ENCODE results near the gene MYO3B. TPM values are rescaled to one million over a fixed set of nuclear protein-coding genes. Genes with fewer than 3 reads are reported as not detected.

Gene MYO3B
- total RNA-seq, 1 donor from 2014 or later, result 9.1 TPM

DNA sequence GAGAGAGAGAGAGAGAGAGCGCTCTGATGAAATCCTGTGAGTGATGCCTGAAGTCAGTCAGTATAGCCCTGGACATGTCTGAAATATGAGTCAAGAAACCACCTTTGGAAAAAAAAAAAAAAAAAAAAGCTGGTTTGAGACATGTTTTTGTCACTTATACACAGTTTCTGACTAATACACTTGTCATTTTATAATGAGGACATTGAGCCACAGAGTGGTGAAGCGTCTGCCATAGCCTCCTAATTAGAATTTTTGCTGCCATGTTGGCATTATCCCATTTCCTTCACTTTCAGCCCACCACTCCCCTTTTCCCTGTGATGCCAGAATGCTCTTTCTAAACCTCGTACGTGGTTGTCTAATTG, 15.7 kb upstream of the MYO3B start:
- H3K36me3 Mint-ChIP-seq, result no peaks in the 10 kb centered on the region
- H3K4me3 Mint-ChIP-seq, result no peak overlapping the region
- no peak overlapping the region for H3K27ac Mint-ChIP-seq
- H3K9me3 Mint-ChIP-seq, result no peaks in the 10 kb centered on the region
- TF ChIP-seq, protein P1, sequence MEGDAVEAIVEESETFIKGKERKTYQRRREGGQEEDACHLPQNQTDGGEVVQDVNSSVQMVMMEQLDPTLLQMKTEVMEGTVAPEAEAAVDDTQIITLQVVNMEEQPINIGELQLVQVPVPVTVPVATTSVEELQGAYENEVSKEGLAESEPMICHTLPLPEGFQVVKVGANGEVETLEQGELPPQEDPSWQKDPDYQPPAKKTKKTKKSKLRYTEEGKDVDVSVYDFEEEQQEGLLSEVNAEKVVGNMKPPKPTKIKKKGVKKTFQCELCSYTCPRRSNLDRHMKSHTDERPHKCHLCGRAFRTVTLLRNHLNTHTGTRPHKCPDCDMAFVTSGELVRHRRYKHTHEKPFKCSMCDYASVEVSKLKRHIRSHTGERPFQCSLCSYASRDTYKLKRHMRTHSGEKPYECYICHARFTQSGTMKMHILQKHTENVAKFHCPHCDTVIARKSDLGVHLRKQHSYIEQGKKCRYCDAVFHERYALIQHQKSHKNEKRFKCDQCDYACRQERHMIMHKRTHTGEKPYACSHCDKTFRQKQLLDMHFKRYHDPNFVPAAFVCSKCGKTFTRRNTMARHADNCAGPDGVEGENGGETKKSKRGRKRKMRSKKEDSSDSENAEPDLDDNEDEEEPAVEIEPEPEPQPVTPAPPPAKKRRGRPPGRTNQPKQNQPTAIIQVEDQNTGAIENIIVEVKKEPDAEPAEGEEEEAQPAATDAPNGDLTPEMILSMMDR (IDR thresholded peaks at IDR 0.05; ENCODE audit: unreplicated experiment), result no peak
- H3K27me3 Mint-ChIP-seq (ENCODE audit: low read depth), result no peaks in the 10 kb centered on the region
- H3K4me1 Mint-ChIP-seq, result peaks cover 7% of the 10 kb centered on the region
- no peak for DNase-seq (ENCODE audit: low spot score in 2 of 2, unreplicated experiment in 2 of 2)

DNA sequence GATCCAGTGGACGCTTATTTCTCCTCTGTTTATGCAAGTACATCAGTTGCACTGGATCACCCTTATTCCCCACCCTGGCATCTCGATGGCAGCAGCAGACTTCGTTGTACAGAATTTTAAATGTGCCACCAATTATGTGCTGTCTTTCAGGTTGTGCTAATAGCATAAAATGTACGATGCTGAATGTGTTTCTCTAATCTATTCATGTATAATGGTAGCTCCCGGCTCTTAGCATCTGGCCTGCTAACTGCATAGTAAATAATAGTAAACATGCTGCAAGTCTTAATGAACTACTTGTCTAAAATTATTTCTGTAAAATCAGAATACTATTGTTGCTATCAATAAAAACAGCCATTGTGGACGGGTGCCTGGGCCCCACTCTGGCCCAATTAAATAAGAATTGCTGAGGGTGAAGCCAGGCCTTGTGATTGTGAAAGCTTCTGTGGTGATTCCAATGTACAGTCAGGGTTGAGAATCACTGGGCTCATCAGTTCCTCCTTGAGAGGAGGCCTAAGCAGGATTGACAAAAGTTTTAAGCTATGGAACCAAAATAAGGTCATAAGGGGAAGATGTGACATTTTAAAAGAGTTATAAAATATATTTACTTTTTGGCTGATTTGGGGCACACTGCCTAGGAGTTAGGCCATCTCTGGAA, 14.4 kb upstream of the MYO3B start:
- H3K4me3 Mint-ChIP-seq, result no peak overlapping the region
- peaks cover 7% of the 10 kb centered on the region for H3K4me1 Mint-ChIP-seq
- H3K9me3 Mint-ChIP-seq, result no peaks in the 10 kb centered on the region
- no peaks in the 10 kb centered on the region for H3K27me3 Mint-ChIP-seq (ENCODE audit: low read depth)
- no peak for DNase-seq (ENCODE audit: low spot score in 2 of 2, unreplicated experiment in 2 of 2)
- TF ChIP-seq, protein P1 (IDR thresholded peaks at IDR 0.05; ENCODE audit: unreplicated experiment), result no peak
- no peak overlapping the region for H3K27ac Mint-ChIP-seq
- H3K36me3 Mint-ChIP-seq, result no peaks in the 10 kb centered on the region

DNA sequence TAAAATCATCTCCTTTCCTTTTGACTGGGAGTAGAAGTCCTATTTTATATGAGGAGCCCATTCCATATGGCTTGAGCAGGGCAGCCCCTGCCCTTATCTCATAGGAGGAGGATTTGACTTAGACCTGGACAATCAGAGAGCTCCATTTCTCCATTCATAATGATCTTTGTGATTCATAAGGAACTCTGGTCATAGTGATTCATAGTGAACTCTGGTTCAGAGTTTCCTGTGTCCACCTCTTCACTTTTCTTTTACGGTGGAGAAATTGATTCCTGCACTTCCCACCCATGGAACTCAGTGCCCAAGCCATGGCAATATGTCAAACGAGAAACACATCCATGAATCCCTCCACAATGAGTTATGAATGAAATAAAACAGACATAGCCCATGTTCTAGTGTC, 12.8 kb upstream of the MYO3B start:
- H3K27ac Mint-ChIP-seq, result no peak overlapping the region
- no peak for DNase-seq (ENCODE audit: low spot score in 2 of 2, unreplicated experiment in 2 of 2)
- H3K9me3 Mint-ChIP-seq, result no peaks in the 10 kb centered on the region
- H3K4me3 Mint-ChIP-seq, result no peak overlapping the region
- no peaks in the 10 kb centered on the region for H3K36me3 Mint-ChIP-seq
- no peaks in the 10 kb centered on the region for H3K27me3 Mint-ChIP-seq (ENCODE audit: low read depth)
- peaks cover 13% of the 10 kb centered on the region for H3K4me1 Mint-ChIP-seq
- TF ChIP-seq, protein P1 (IDR thresholded peaks at IDR 0.05; ENCODE audit: unreplicated experiment), result no peak

DNA sequence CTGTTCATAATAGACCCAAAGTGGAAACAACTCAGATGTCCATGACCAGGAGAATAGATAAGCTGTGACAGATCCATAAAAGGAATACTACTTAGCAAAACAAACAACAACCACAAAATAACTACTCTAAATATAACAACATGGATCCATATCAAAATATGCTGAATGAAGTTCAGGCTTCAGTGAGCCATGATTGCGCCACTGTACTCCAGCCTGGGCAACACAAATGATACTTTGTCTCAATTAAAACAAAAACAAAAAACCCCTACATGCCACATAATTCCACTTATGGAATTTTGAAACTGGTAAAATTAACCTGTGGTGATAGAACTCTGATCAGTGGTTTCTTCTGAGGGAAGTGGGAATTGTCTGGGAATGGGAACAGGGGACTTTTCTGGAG, 11.2 kb upstream of the MYO3B start:
- H3K27me3 Mint-ChIP-seq (ENCODE audit: low read depth), result no peaks in the 10 kb centered on the region
- DNase-seq (ENCODE audit: low spot score in 2 of 2, unreplicated experiment in 2 of 2), result no peak
- H3K4me3 Mint-ChIP-seq, result no peak overlapping the region
- TF ChIP-seq, protein P1 (IDR thresholded peaks at IDR 0.05; ENCODE audit: unreplicated experiment), result no peak
- H3K36me3 Mint-ChIP-seq, result no peaks in the 10 kb centered on the region
- H3K4me1 Mint-ChIP-seq, result peaks cover 17% of the 10 kb centered on the region
- no peak overlapping the region for H3K27ac Mint-ChIP-seq
- H3K9me3 Mint-ChIP-seq, result no peaks in the 10 kb centered on the region

DNA sequence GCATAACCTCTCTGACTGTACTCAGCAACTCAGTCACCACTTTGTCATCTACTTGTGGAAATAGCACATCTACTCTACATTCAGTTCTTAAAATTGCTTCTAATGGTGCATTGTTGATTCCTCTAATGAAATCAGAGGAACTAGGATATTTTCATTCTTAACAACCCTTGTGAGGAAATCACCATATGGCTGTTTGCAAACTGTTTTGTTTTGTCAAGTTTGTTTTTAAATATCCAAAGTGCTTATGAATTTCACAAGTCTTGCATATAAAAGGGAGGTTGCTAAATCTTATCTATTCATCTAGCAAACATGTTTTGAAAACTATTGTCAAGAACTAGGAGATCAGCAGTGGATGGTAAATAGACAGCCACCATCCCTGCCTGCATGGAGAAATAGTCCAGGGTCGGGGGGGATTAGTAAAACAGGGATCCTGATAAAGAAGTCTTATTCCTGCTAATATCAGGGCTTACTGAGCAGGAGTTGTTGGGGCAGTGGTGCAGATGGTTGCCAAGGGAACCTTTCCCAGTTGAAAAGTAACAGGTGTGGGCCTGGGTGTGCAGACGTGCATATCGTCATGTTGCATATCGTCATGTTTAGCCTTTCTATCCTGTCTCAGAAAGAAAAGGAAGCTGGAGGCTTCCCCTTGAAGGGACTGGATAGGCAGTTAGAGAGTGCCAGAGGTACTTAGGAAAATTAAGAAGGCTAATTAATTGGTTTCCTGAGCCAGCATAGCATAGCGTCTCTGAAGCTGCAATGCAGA, 7.5 kb upstream of the MYO3B start:
- no peak overlapping the region for H3K4me3 Mint-ChIP-seq
- H3K27ac Mint-ChIP-seq, result peak overlapping the region; percentile 3
- H3K27me3 Mint-ChIP-seq (ENCODE audit: low read depth), result no peaks in the 10 kb centered on the region
- TF ChIP-seq, protein P1 (IDR thresholded peaks at IDR 0.05; ENCODE audit: unreplicated experiment), result no peak
- H3K9me3 Mint-ChIP-seq, result no peaks in the 10 kb centered on the region
- no peak for DNase-seq (ENCODE audit: low spot score in 2 of 2, unreplicated experiment in 2 of 2)
- H3K4me1 Mint-ChIP-seq, result peaks cover 20% of the 10 kb centered on the region
- H3K36me3 Mint-ChIP-seq, result no peaks in the 10 kb centered on the region
